H9 (cell line): ENCODE measurements around the gene GRIN3B. TPM values are rescaled to one million over a fixed set of nuclear protein-coding genes. Genes with fewer than 3 reads are reported as not detected.
A peak's percentile ranks its signal among the peaks of the same experiment; 100 is the strongest.

ENCODE experiments used
- DNase-seq: peaks from one replicate; pipeline ENCODE4 v3.0.0-alpha.2; 2017
- H2AFZ ChIP-seq: one replicate; pipeline ENCODE4 v1.6.1; 2013; ENCODE audit warnings: mild to moderate bottlenecking, low read length, control low read depth, moderate library complexity
- H2AK5ac ChIP-seq: 2 replicates; pipeline ENCODE4 v1.6.1; 2013; ENCODE audit warnings: low read length, control low read depth, mixed read lengths; ENCODE audit not compliant: insufficient read length
- H2BK120ac ChIP-seq: one replicate; pipeline ENCODE4 v1.6.1; 2013; ENCODE audit warnings: low read depth, mild to moderate bottlenecking, low read length, control low read depth, inconsistent platforms; ENCODE audit not compliant: poor library complexity, severe bottlenecking
- H2BK12ac ChIP-seq: 2 replicates; pipeline ENCODE4 v1.6.1; 2013; ENCODE audit warnings: low read length, control low read depth, mixed read lengths, low read depth; ENCODE audit not compliant: insufficient read length
- H2BK15ac ChIP-seq: 2 replicates; pipeline ENCODE4 v1.6.1; 2013; ENCODE audit warnings: low read depth, low read length, control low read depth
- H2BK20ac ChIP-seq: one replicate; pipeline ENCODE4 v1.6.1; 2013; ENCODE audit warnings: low read depth, mild to moderate bottlenecking, low read length, control low read depth, inconsistent platforms; ENCODE audit not compliant: poor library complexity, severe bottlenecking
- H2BK5ac ChIP-seq: 2 replicates; pipeline ENCODE4 v1.6.1; 2013; ENCODE audit warnings: low read length, control low read depth, mixed read lengths; ENCODE audit not compliant: insufficient read length
- H3K14ac ChIP-seq: 2 replicates; pipeline ENCODE4 v1.6.1; 2013; ENCODE audit warnings: low read length, control low read depth; ENCODE audit not compliant: insufficient read depth
- H3K18ac ChIP-seq: 2 replicates; pipeline ENCODE4 v1.6.1; 2013; ENCODE audit warnings: low read depth, mild to moderate bottlenecking, mixed read lengths, low read length, control low read depth; ENCODE audit not compliant: insufficient read length
- H3K23ac ChIP-seq: 2 replicates; pipeline ENCODE4 v1.6.1; 2013; ENCODE audit warnings: low read length, control low read depth, mixed read lengths, low read depth; ENCODE audit not compliant: insufficient read length
- H3K23me2 ChIP-seq: 2 replicates; pipeline ENCODE4 v1.6.1; 2013; ENCODE audit warnings: low read depth, mild to moderate bottlenecking, mixed read lengths, low read length, control low read depth; ENCODE audit not compliant: insufficient read length, poor library complexity, severe bottlenecking
- H3K27ac ChIP-seq: 2 replicates; pipeline ENCODE4 v1.5.1; 2013; ENCODE audit warnings: low read length, control low read depth, mixed read lengths, low read depth; ENCODE audit not compliant: insufficient read length
- H3K27me3 ChIP-seq: 2 replicates; pipeline ENCODE4 v1.6.1; 2013; ENCODE audit warnings: low read length, control low read depth, inconsistent platforms; ENCODE audit not compliant: insufficient read depth
- H3K4ac ChIP-seq: 2 replicates; pipeline ENCODE4 v1.6.1; 2013; ENCODE audit warnings: low read depth, mild to moderate bottlenecking, control low read depth, inconsistent platforms, low read length, moderate library complexity
- H3K4me1 ChIP-seq: 2 replicates; pipeline ENCODE4 v1.6.1; 2013; ENCODE audit warnings: low read length, control low read depth, inconsistent platforms; ENCODE audit not compliant: insufficient read depth
- H3K4me2 ChIP-seq: 2 replicates; pipeline ENCODE4 v1.6.1; 2013; ENCODE audit warnings: low read length, control low read depth, mixed read lengths; ENCODE audit not compliant: insufficient read length, insufficient read depth
- H3K56ac ChIP-seq: 2 replicates; pipeline ENCODE4 v1.6.1; 2013; ENCODE audit warnings: low read depth, mild to moderate bottlenecking, mixed read lengths, low read length, control low read depth; ENCODE audit not compliant: insufficient read length
- H3K79me1 ChIP-seq: 2 replicates; pipeline ENCODE4 v1.6.1; 2013; ENCODE audit warnings: low read depth, mild to moderate bottlenecking, moderate library complexity, low read length, control low read depth, inconsistent platforms; ENCODE audit not compliant: insufficient read depth, poor library complexity, severe bottlenecking
- H3K79me2 ChIP-seq: 2 replicates; pipeline ENCODE4 v1.6.1; 2013; ENCODE audit warnings: low read length, control low read depth, inconsistent platforms; ENCODE audit not compliant: insufficient read depth
- H3K9ac ChIP-seq: 2 replicates; pipeline ENCODE4 v1.6.1; 2013; ENCODE audit warnings: low read length, control low read depth, mixed read lengths; ENCODE audit not compliant: insufficient read length; ENCODE audit errors: extremely low read depth
- H3K9me3 ChIP-seq: one replicate; pipeline ENCODE4 v1.6.1; 2013; ENCODE audit warnings: low read depth, low read length, inconsistent platforms; ENCODE audit not compliant: control insufficient read depth
- H3T11ph ChIP-seq: one replicate; pipeline ENCODE4 v1.6.1; 2013; ENCODE audit warnings: mild to moderate bottlenecking, low read length, control low read depth, inconsistent platforms
- H4K20me1 ChIP-seq: one replicate; pipeline ENCODE4 v1.6.1; 2013; ENCODE audit not compliant: control insufficient read depth, insufficient read length, insufficient read depth
- H4K5ac ChIP-seq: 2 replicates; pipeline ENCODE4 v1.6.1; 2013; ENCODE audit warnings: low read depth, mild to moderate bottlenecking, mixed read lengths, low read length, control low read depth; ENCODE audit not compliant: insufficient read length
- H4K8ac ChIP-seq: replicated peaks from 2 replicates; pipeline ENCODE4 v1.6.1; 2013; ENCODE audit warnings: low read length, control low read depth, mixed read lengths, low read depth; ENCODE audit not compliant: insufficient read length
- H4K91ac ChIP-seq: 2 replicates; pipeline ENCODE4 v1.6.1; 2013; ENCODE audit warnings: low read depth, mild to moderate bottlenecking, moderate library complexity, mixed read lengths, low read length, control low read depth; ENCODE audit not compliant: insufficient read length
- H3K27ac Mint-ChIP-seq, 3 experiments: 2 replicates in 2 of 3; 3 replicates in 1 of 3; pipeline ENCODE4 v1.8.0; 2020 to 2021; ENCODE audit warnings: mixed read lengths in 3 of 3, mild to moderate bottlenecking in 1 of 3, moderate library complexity in 1 of 3
- H3K27me3 Mint-ChIP-seq: 2 replicates; pipeline ENCODE4 v1.8.0; 2021; ENCODE audit warnings: low read depth, mild to moderate bottlenecking, moderate library complexity, mixed read lengths
- H3K36me3 Mint-ChIP-seq, 3 experiments: 2 replicates in 2 of 3; 3 replicates in 1 of 3; pipeline ENCODE4 v1.8.0; 2020 to 2021; ENCODE audit warnings: low read depth in 3 of 3, mixed read lengths in 3 of 3; ENCODE audit not compliant: insufficient read depth in 1 of 3
- H3K4me1 Mint-ChIP-seq, 2 experiments: 2 replicates each; pipeline ENCODE4 v1.8.0; 2020; ENCODE audit warnings: mixed read lengths in 2 of 2
- H3K4me3 Mint-ChIP-seq, 2 experiments: 2 replicates in 1 of 2; 3 replicates in 1 of 2; pipeline ENCODE4 v1.8.0; 2020 to 2021; ENCODE audit warnings: mild to moderate bottlenecking in 2 of 2, mixed read lengths in 2 of 2, moderate library complexity in 1 of 2
- H3K9me3 Mint-ChIP-seq, 2 experiments: 2 replicates in 1 of 2; 3 replicates in 1 of 2; pipeline ENCODE4 v1.8.0; 2020; ENCODE audit warnings: mild to moderate bottlenecking in 2 of 2, mixed read lengths in 2 of 2, moderate library complexity in 1 of 2
- WGBS: extraction: QIAGEN DNeasy Blood & Tissue Kit; methylation state at CpG from one replicate; pipeline ENCODE4 v1.1.7; 2013; ENCODE audit warnings: missing lambda C conversion rate, low lambda C conversion rate, mixed read lengths; ENCODE audit not compliant: insufficient read length; ENCODE audit errors: extremely low coverage; 5-methylcytosine and 5-hydroxymethylcytosine counted together
- total RNA-seq: library from RNA; stranded (reverse); gene quantifications from 2 replicates; pipeline ENCODE4 v1.2.1, GENCODE V29; 2021
- TF ChIP-seq, protein P1 (sequence below): fragments of 200-600 bp; sonication (generic); conservative IDR thresholded peaks from 3 replicates; pipeline ENCODE4 v1.8.0; 2021; ENCODE audit warnings: antibody characterized with exemption, mild to moderate bottlenecking

The GRIN3B gene
- total RNA-seq, 1 experiment from 2014 or later = 1.0 TPM

GRCh38 chr19:962683-963400 lies 37.4 kb upstream of the GRIN3B start:
- H2BK12ac ChIP-seq = no peak overlapping the region
- H2BK5ac ChIP-seq = no peak overlapping the region
- H3K23me2 ChIP-seq = no peaks in the 10 kb centered on the region
- peaks cover 4 to 27% of the 10 kb centered on the region in 2 experiments for H3K4me1 Mint-ChIP-seq
- H4K91ac ChIP-seq = no peak overlapping the region
- H2AK5ac ChIP-seq = no peak overlapping the region
- H3K79me1 ChIP-seq = no peaks in the 10 kb centered on the region
- no peak overlapping the region for H3K14ac ChIP-seq
- no peak overlapping the region for H2BK15ac ChIP-seq
- no peaks in the 10 kb centered on the region for H4K20me1 ChIP-seq
- no peaks in the 10 kb centered on the region for H3K27me3 Mint-ChIP-seq
- TF ChIP-seq, protein P1, sequence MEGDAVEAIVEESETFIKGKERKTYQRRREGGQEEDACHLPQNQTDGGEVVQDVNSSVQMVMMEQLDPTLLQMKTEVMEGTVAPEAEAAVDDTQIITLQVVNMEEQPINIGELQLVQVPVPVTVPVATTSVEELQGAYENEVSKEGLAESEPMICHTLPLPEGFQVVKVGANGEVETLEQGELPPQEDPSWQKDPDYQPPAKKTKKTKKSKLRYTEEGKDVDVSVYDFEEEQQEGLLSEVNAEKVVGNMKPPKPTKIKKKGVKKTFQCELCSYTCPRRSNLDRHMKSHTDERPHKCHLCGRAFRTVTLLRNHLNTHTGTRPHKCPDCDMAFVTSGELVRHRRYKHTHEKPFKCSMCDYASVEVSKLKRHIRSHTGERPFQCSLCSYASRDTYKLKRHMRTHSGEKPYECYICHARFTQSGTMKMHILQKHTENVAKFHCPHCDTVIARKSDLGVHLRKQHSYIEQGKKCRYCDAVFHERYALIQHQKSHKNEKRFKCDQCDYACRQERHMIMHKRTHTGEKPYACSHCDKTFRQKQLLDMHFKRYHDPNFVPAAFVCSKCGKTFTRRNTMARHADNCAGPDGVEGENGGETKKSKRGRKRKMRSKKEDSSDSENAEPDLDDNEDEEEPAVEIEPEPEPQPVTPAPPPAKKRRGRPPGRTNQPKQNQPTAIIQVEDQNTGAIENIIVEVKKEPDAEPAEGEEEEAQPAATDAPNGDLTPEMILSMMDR = no peak
- WGBS = no CpG with 5 or more reads among the region's 31 CpGs
- no peak overlapping the region for H3K4me2 ChIP-seq
- H3K56ac ChIP-seq = no peak overlapping the region
- H3K27ac Mint-ChIP-seq = peak overlapping the region in 1 of 3 experiments; percentile 75; a peak in 2 of 7 replicates
- H3K4me1 ChIP-seq = no peaks in the 10 kb centered on the region
- no peak for DNase-seq
- H4K5ac ChIP-seq = no peak overlapping the region
- H3K23ac ChIP-seq = no peak overlapping the region
- no peak overlapping the region for H2BK20ac ChIP-seq
- H3K4ac ChIP-seq = no peak overlapping the region
- H3K36me3 Mint-ChIP-seq = peaks cover 33 to 64% (median 53%) of the 10 kb centered on the region in 3 experiments
- no peaks in the 10 kb centered on the region for H3K79me2 ChIP-seq
- peak overlapping the region in 1 of 2 experiments; percentile 17; a peak in 1 of 5 replicates for H3K4me3 Mint-ChIP-seq
- H3K9me3 ChIP-seq = no peaks in the 10 kb centered on the region
- no peak overlapping the region for H3T11ph ChIP-seq
- H4K8ac ChIP-seq = no peak overlapping the region
- no peaks in the 10 kb centered on the region for H3K27me3 ChIP-seq
- H3K9ac ChIP-seq = no peak overlapping the region
- H3K27ac ChIP-seq = no peak overlapping the region
- H2BK120ac ChIP-seq = no peak overlapping the region
- H2AFZ ChIP-seq = no peak overlapping the region
- no peak overlapping the region for H3K18ac ChIP-seq
- peaks cover 2 to 7% of the 10 kb centered on the region in 2 experiments; a peak in 3 of 5 replicates for H3K9me3 Mint-ChIP-seq
